ENCODE measurements around the gene BRINP3. TPM values are rescaled to one million over a fixed set of nuclear protein-coding genes. Genes with fewer than 3 reads are reported as not detected.

The BRINP3 gene
- total and polyA plus RNA-seq, 2 of the 13 experiments (the other 11 are each of a cell fraction or from before 2014, with no cell fraction given) = not detected

DNA sequence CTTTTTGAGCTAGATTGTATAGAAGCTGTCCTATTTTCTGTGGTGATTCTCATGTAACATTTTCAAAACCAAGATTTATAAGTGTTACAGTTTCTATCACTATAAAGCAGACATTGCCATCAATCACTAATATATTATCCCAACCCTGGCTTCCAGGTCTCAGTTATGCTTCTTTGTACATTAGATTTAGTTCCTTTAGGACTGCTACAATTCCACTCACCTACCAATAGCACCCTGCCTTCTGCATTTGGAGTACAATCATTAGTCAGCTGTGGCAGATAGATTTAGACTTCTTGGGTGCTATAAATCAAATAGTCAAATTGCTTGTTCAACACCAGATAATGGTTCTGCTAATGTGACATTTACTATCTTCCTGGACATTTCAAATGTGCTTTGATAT lies 281.6 kb downstream of the BRINP3 start (continued):
- TF ChIP-seq, protein P1, sequence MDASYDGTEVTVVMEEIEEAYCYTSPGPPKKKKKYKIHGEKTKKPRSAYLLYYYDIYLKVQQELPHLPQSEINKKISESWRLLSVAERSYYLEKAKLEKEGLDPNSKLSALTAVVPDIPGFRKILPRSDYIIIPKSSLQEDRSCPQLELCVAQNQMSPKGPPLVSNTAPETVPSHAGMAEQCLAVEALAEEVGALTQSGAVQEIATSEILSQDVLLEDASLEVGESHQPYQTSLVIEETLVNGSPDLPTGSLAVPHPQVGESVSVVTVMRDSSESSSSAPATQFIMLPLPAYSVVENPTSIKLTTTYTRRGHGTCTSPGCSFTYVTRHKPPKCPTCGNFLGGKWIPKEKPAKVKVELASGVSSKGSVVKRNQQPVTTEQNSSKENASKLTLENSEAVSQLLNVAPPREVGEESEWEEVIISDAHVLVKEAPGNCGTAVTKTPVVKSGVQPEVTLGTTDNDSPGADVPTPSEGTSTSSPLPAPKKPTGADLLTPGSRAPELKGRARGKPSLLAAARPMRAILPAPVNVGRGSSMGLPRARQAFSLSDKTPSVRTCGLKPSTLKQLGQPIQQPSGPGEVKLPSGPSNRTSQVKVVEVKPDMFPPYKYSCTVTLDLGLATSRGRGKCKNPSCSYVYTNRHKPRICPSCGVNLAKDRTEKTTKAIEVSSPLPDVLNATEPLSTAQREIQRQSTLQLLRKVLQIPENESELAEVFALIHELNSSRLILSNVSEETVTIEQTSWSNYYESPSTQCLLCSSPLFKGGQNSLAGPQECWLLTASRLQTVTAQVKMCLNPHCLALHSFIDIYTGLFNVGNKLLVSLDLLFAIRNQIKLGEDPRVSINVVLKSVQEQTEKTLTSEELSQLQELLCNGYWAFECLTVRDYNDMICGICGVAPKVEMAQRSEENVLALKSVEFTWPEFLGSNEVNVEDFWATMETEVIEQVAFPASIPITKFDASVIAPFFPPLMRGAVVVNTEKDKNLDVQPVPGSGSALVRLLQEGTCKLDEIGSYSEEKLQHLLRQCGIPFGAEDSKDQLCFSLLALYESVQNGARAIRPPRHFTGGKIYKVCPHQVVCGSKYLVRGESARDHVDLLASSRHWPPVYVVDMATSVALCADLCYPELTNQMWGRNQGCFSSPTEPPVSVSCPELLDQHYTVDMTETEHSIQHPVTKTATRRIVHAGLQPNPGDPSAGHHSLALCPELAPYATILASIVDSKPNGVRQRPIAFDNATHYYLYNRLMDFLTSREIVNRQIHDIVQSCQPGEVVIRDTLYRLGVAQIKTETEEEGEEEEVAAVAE (CRISPR knock-in tag; IDR thresholded peaks at IDR 0.05; ENCODE audit: borderline replicate concordance) = no peak
- TF ChIP-seq TRIM24 (CRISPR knock-in tag; IDR thresholded peaks at IDR 0.05) (no peak), ZKSCAN1 (IDR thresholded peaks at IDR 0.05; ENCODE audit: low read length) (no peak), ZSCAN29 (CRISPR knock-in tag; conservative IDR thresholded peaks at IDR 0.05) (no peak), PAF1 (CRISPR knock-in tag; IDR thresholded peaks at IDR 0.05) (no peak), MTA3 (CRISPR knock-in tag; IDR thresholded peaks at IDR 0.05) (no peak)
- TF ChIP-seq, protein P2, sequence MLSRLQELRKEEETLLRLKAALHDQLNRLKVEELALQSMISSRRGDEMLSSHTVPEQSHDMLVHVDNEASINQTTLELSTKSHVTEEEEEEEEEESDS (CRISPR knock-in tag; IDR thresholded peaks at IDR 0.05; ENCODE audit: borderline replicate concordance) = no peak
- TF ChIP-seq, protein P3, sequence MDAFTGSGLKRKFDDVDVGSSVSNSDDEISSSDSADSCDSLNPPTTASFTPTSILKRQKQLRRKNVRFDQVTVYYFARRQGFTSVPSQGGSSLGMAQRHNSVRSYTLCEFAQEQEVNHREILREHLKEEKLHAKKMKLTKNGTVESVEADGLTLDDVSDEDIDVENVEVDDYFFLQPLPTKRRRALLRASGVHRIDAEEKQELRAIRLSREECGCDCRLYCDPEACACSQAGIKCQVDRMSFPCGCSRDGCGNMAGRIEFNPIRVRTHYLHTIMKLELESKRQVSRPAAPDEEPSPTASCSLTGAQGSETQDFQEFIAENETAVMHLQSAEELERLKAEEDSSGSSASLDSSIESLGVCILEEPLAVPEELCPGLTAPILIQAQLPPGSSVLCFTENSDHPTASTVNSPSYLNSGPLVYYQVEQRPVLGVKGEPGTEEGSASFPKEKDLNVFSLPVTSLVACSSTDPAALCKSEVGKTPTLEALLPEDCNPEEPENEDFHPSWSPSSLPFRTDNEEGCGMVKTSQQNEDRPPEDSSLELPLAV (CRISPR knock-in tag; conservative IDR thresholded peaks at IDR 0.05; ENCODE audit: low read depth) = no peak
